Fibroblast of lung (primary cell): ENCODE results near the gene USP32. TPM values are rescaled to one million over a fixed set of nuclear protein-coding genes. Genes with fewer than 3 reads are reported as not detected.

Experiments
- DNase-seq, 2 donors: peaks; one replicate each; pipeline versions ENCODE4 v3.0.0 to v3.0.0-alpha.2; 2010; ENCODE audit warnings: low read depth in 2 of 2
- H2AFZ ChIP-seq: 2 replicates; pipeline ENCODE4 v1.5.1; 2012; ENCODE audit warnings: low read length, control low read depth, inconsistent platforms
- H3K27ac ChIP-seq: 2 replicates; pipeline ENCODE4 v1.5.1; 2011; ENCODE audit warnings: low read length, control low read depth; ENCODE audit not compliant: insufficient read depth
- H3K27me3 ChIP-seq: 2 replicates; pipeline ENCODE4 v1.5.1; 2011; ENCODE audit warnings: mild to moderate bottlenecking, low read length; ENCODE audit not compliant: control insufficient read depth, insufficient read depth
- H3K36me3 ChIP-seq: 2 replicates; pipeline ENCODE4 v1.5.1; 2011; ENCODE audit warnings: low read length; ENCODE audit not compliant: control insufficient read depth, insufficient read depth
- H3K4me1 ChIP-seq: 2 replicates; pipeline ENCODE4 v1.5.1; 2011; ENCODE audit warnings: low read length; ENCODE audit not compliant: control insufficient read depth, insufficient read depth; ENCODE audit errors: extremely low read depth
- H3K4me2 ChIP-seq: 2 replicates; pipeline ENCODE4 v1.5.1; 2011; ENCODE audit warnings: low read length, control low read depth; ENCODE audit not compliant: insufficient read depth; ENCODE audit errors: extremely low read depth
- H3K4me3 ChIP-seq, 4 experiments: fragments of 200-600 bp in 1 of 4; sonication (generic) in 1 of 4; replicated peaks in 1 of 4; 2 replicates each; pipeline ENCODE4 v1.5.1; 2011 to 2016; ENCODE audit warnings: low read length in 4 of 4, low read depth in 3 of 4, mild to moderate bottlenecking in 3 of 4, control low read depth in 2 of 4, inconsistent platforms in 1 of 4, mixed read lengths in 1 of 4; ENCODE audit not compliant: insufficient read depth in 1 of 4; ENCODE audit errors: control extremely low read depth in 1 of 4
- H3K79me2 ChIP-seq: 2 replicates; pipeline ENCODE4 v1.5.1; 2012; ENCODE audit warnings: mild to moderate bottlenecking, low read length, inconsistent platforms; ENCODE audit not compliant: control insufficient read depth, insufficient read depth
- H3K9ac ChIP-seq: 2 replicates; pipeline ENCODE4 v1.5.1; 2011; ENCODE audit warnings: mild to moderate bottlenecking, low read length, control low read depth; ENCODE audit not compliant: insufficient read depth
- H3K9me3 ChIP-seq: 2 replicates; pipeline ENCODE4 v1.5.1; 2012; ENCODE audit warnings: low read depth, low read length; ENCODE audit not compliant: control insufficient read depth, insufficient read depth
- H4K20me1 ChIP-seq: 2 replicates; pipeline ENCODE4 v1.5.1; 2011; ENCODE audit warnings: low read length; ENCODE audit not compliant: control insufficient read depth, insufficient read depth; ENCODE audit errors: extremely low read depth
- CTCF ChIP-seq, 2 donors: IDR thresholded peaks in 1 of 2; conservative IDR thresholded peaks in 1 of 2; 1 replicate in 1 of 2; 2 replicates in 1 of 2; pipeline ENCODE4 v1.5.1; 2011 to 2012; ENCODE audit warnings: low read length in 2 of 2, control low read depth in 1 of 2, inconsistent platforms in 1 of 2, low read depth in 1 of 2, mild to moderate bottlenecking in 1 of 2
- EZH2 ChIP-seq: IDR thresholded peaks from 2 replicates; pipeline ENCODE4 v1.5.1; 2012; ENCODE audit warnings: low read length, control low read depth, mild to moderate bottlenecking; ENCODE audit errors: missing control alignments
- polyA plus RNA-seq, 2 donors: library from polyadenylated mRNA; depleted of rRNA in 1 of 2; stranded (reverse) in 1 of 2; unstranded in 1 of 2; fragments of >200 nt; gene quantifications; 2 replicates each; pipeline ENCODE4 v1.2.1, GENCODE V29; 2011 to 2012; ENCODE audit warnings: missing spikeins in 1 of 2
- total RNA-seq: library from RNA; depleted of rRNA; stranded (reverse); fragments of >200 nt; gene quantifications from 2 replicates; pipeline ENCODE4 v1.2.1, GENCODE V29; 2014

The USP32 gene
- total and polyA plus RNA-seq, 2 donors (not counting 1 experiment from before 2014, with no cell fraction given): 40.1 to 82.7 TPM

GRCh38 chr17:60321336-60322055 lies 70.4 kb downstream of the USP32 start:
- no peak overlapping the region for H3K9ac ChIP-seq
- H2AFZ ChIP-seq: no peak overlapping the region
- no peaks in the 10 kb centered on the region for H4K20me1 ChIP-seq
- no peak for TF ChIP-seq CTCF (conservative IDR thresholded peaks at IDR 0.05 in 1 of 2, IDR thresholded peaks at IDR 0.05 in 1 of 2; ENCODE audit: low read depth in 1 of 2, low read length in 2 of 2)
- no peak for TF ChIP-seq EZH2
- no peak overlapping the region for H3K4me3 ChIP-seq
- no peak for DNase-seq
- H3K79me2 ChIP-seq: peaks cover 29% of the 10 kb centered on the region
- no peaks in the 10 kb centered on the region for H3K9me3 ChIP-seq
- no peak overlapping the region for H3K27ac ChIP-seq
- no peaks in the 10 kb centered on the region for H3K36me3 ChIP-seq
- no peaks in the 10 kb centered on the region for H3K27me3 ChIP-seq
- no peak overlapping the region for H3K4me2 ChIP-seq
- H3K4me1 ChIP-seq: no peaks in the 10 kb centered on the region

GRCh38 chr17:60318830-60319229 lies 73.1 kb downstream of the USP32 start:
- Histone ChIP-seq H3K4me3 (no peak overlapping the region), H4K20me1 (no peaks in the 10 kb centered on the region), H3K9ac (no peak overlapping the region), H3K27ac (no peak overlapping the region), H3K79me2 (peaks cover 38% of the 10 kb centered on the region), H3K9me3 (no peaks in the 10 kb centered on the region), H3K4me1 (no peaks in the 10 kb centered on the region), H3K27me3 (no peaks in the 10 kb centered on the region), H3K36me3 (no peaks in the 10 kb centered on the region), H3K4me2 (no peak overlapping the region), H2AFZ (no peak overlapping the region)
- TF ChIP-seq CTCF (conservative IDR thresholded peaks at IDR 0.05 in 1 of 2, IDR thresholded peaks at IDR 0.05 in 1 of 2; ENCODE audit: low read depth in 1 of 2, low read length in 2 of 2): no peak
- no peak for TF ChIP-seq EZH2
- DNase-seq: no peak

GRCh38 chr17:60318326-60318725 lies 73.6 kb downstream of the USP32 start:
- Histone ChIP-seq H3K27me3 (no peaks in the 10 kb centered on the region), H3K9me3 (no peaks in the 10 kb centered on the region), H3K27ac (no peak overlapping the region), H4K20me1 (no peaks in the 10 kb centered on the region), H3K79me2 (peaks cover 42% of the 10 kb centered on the region), H3K4me3 (no peak overlapping the region), H3K4me1 (no peaks in the 10 kb centered on the region), H2AFZ (no peak overlapping the region), H3K36me3 (no peaks in the 10 kb centered on the region), H3K9ac (no peak overlapping the region), H3K4me2 (no peak overlapping the region)
- TF ChIP-seq EZH2: no peak
- TF ChIP-seq CTCF (conservative IDR thresholded peaks at IDR 0.05 in 1 of 2, IDR thresholded peaks at IDR 0.05 in 1 of 2; ENCODE audit: low read depth in 1 of 2, low read length in 2 of 2): no peak
- no peak for DNase-seq
